ENCODE results near the gene OR1J4.

The OR1J4 gene

GRCh38 chr9:122477826-122478225, 41.1 kb upstream of the OR1J4 start, which contains the start of gene OR1J1:
TSS of gene OR1J1 (minus strand) at chr9:122477926. CDS start at chr9:122477926, 0 bp downstream.
- Histone ChIP-seq H3K4ac (ENCODE audit: low read depth, low read length) (no peak within 1 kb of the TSS), H3K18ac (ENCODE audit: low read length) (no peak within 1 kb of the TSS), H4K12ac (ENCODE audit: low read depth, low read length) (no peak within 1 kb of the TSS), H3K23ac (ENCODE audit: low read length) (no peak within 1 kb of the TSS), H3K9ac (ENCODE audit: low read length) (no peak within 1 kb of the TSS), H4K91ac (ENCODE audit: low read depth, low read length) (no peak within 1 kb of the TSS), H3K79me2 (ENCODE audit: control insufficient read depth, insufficient read depth, low read length, poor library complexity) (no peaks in the 10 kb centered on the region), H3K4me3 (ENCODE audit: low read depth, low read length) (peak within 1 kb of the TSS; percentile 43), H3K27ac (ENCODE audit: low read depth, low read length) (no peak within 1 kb of the TSS), H2AFZ (ENCODE audit: insufficient read depth, low read length, poor library complexity) (no peak within 1 kb of the TSS), H3K4me2 (ENCODE audit: low read length) (no peak within 1 kb of the TSS), H4K8ac (ENCODE audit: low read depth, low read length) (no peak within 1 kb of the TSS), H3K79me1 (ENCODE audit: low read length) (no peaks in the 10 kb centered on the region), H2BK5ac (ENCODE audit: low read depth, low read length, poor library complexity) (no peak within 1 kb of the TSS), H2AK5ac (ENCODE audit: low read length) (no peak within 1 kb of the TSS), H3K36me3 (ENCODE audit: control insufficient read depth in 1 of 2, insufficient read depth in 2 of 2, low read length in 2 of 2) (no peaks in the 10 kb centered on the region), H3K14ac (ENCODE audit: low read length) (no peak within 1 kb of the TSS), H2BK120ac (ENCODE audit: insufficient read depth, low read length, poor library complexity) (no peak within 1 kb of the TSS), H3K4me1 (ENCODE audit: control insufficient read depth in 1 of 2, insufficient read depth in 2 of 2, low read length in 2 of 2) (no peaks in the 10 kb centered on the region), H3K9me3 (ENCODE audit: insufficient read depth, low read depth, low read length) (peaks cover 8% of the 10 kb centered on the region), H3K27me3 (ENCODE audit: insufficient read depth, low read length) (no peaks in the 10 kb centered on the region), H2BK12ac (ENCODE audit: low read length) (no peak within 1 kb of the TSS)
- no CpG with 5 or more reads among the region's 6 CpGs for WGBS (ENCODE audit: extremely low coverage, insufficient coverage, insufficient read length)
- DNase-seq: no peak

DNA sequence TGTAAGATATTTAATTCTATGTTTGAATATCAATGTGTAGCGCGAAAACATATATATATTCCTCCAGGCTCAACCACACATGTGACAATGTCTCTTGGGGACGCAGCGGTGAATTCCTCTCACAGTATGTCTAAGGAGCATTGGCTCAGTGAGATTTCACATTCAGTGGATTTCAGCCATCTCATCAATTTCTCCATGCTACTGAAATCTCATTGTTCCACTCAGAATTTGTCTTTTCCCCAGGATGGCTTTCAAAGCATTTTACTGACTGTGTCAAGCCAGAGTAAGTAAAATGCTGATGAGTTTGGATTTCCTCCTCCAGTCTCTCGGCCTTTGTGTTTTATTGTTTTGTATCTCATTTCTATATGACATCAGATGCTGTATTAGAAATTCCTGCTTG, 39.9 kb upstream of the OR1J4 start:
- Histone ChIP-seq H4K8ac (ENCODE audit: low read depth, low read length) (no peak overlapping the region), H4K12ac (ENCODE audit: low read depth, low read length) (no peak overlapping the region), H2BK120ac (ENCODE audit: insufficient read depth, low read length, poor library complexity) (no peak overlapping the region), H3K27ac (ENCODE audit: low read depth, low read length) (no peak overlapping the region), H2BK5ac (ENCODE audit: low read depth, low read length, poor library complexity) (no peak overlapping the region), H3K36me3 (ENCODE audit: control insufficient read depth in 1 of 2, insufficient read depth in 2 of 2, low read length in 2 of 2) (no peaks in the 10 kb centered on the region), H3K23ac (ENCODE audit: low read length) (no peak overlapping the region), H3K4me2 (ENCODE audit: low read length) (no peak overlapping the region), H2AFZ (ENCODE audit: insufficient read depth, low read length, poor library complexity) (no peak overlapping the region), H4K91ac (ENCODE audit: low read depth, low read length) (no peak overlapping the region), H3K9me3 (ENCODE audit: insufficient read depth, low read depth, low read length) (peaks cover 8% of the 10 kb centered on the region), H3K9ac (ENCODE audit: low read length) (no peak overlapping the region), H2BK12ac (ENCODE audit: low read length) (no peak overlapping the region), H3K4me1 (ENCODE audit: control insufficient read depth in 1 of 2, insufficient read depth in 2 of 2, low read length in 2 of 2) (no peaks in the 10 kb centered on the region), H3K18ac (ENCODE audit: low read length) (no peak overlapping the region), H3K79me2 (ENCODE audit: control insufficient read depth, insufficient read depth, low read length, poor library complexity) (no peaks in the 10 kb centered on the region), H3K4me3 (ENCODE audit: low read depth, low read length) (no peak overlapping the region), H3K14ac (ENCODE audit: low read length) (no peak overlapping the region), H3K79me1 (ENCODE audit: low read length) (no peaks in the 10 kb centered on the region), H2AK5ac (ENCODE audit: low read length) (no peak overlapping the region), H3K4ac (ENCODE audit: low read depth, low read length) (no peak overlapping the region), H3K27me3 (ENCODE audit: insufficient read depth, low read length) (no peaks in the 10 kb centered on the region)
- no peak for DNase-seq
- no CpG with 5 or more reads among the region's 5 CpGs for WGBS (ENCODE audit: extremely low coverage, insufficient coverage, insufficient read length)

DNA sequence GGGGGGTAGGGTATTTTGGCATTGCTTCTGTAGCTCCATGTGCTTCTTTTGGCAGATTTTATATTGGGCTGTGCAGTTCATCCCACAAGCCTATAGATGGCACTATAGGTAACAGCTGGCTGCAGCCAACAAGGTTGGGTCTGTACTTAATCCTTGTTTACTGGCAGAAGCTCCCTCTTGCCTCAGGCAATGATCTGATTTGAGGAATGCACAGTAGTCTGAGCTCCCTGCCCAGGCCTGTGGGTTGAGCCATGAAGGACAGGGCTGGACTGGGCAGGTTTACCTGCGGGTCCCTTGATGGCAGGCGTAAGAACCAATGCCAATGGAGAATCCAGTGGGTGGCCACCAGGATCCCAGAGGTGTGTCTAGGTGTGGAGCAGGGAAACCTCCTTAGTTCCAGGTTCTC, 20.1 kb upstream of the OR1J4 start:
- no CpG with 5 or more reads among the region's 2 CpGs for WGBS (ENCODE audit: extremely low coverage, insufficient coverage, insufficient read length)

DNA sequence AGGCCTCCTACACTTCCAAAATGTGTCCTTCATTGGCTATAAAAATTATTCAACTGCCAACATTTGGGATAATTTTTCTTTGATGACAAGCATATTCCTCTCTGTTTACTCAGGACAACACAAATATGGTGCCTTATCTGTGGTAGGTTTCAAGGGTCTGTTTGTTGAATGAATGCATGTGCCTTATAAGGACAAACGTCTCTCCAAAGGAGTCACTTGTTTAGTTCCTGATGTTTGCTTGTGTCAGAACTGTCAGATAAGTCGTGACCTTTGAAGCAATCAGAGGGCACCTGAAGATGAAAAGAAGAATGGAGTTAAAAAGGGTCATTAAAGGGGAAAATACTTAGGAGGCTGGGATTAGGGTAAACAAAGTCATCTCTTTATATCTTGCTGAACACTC, 12.0 kb upstream of the OR1J4 start:
- Histone ChIP-seq H2AK5ac (ENCODE audit: low read length) (no peak overlapping the region), H3K18ac (ENCODE audit: low read length) (no peak overlapping the region), H2BK5ac (ENCODE audit: low read depth, low read length, poor library complexity) (no peak overlapping the region), H3K79me1 (ENCODE audit: low read length) (no peaks in the 10 kb centered on the region), H2BK12ac (ENCODE audit: low read length) (no peak overlapping the region), H3K14ac (ENCODE audit: low read length) (no peak overlapping the region), H3K4me2 (ENCODE audit: low read length) (no peak overlapping the region), H4K8ac (ENCODE audit: low read depth, low read length) (no peak overlapping the region), H3K4ac (ENCODE audit: low read depth, low read length) (no peak overlapping the region), H3K36me3 (ENCODE audit: control insufficient read depth in 1 of 2, insufficient read depth in 2 of 2, low read length in 2 of 2) (no peaks in the 10 kb centered on the region), H3K9ac (ENCODE audit: low read length) (no peak overlapping the region), H3K79me2 (ENCODE audit: control insufficient read depth, insufficient read depth, low read length, poor library complexity) (no peaks in the 10 kb centered on the region), H4K91ac (ENCODE audit: low read depth, low read length) (no peak overlapping the region), H3K27me3 (ENCODE audit: insufficient read depth, low read length) (no peaks in the 10 kb centered on the region), H3K4me3 (ENCODE audit: low read depth, low read length) (no peak overlapping the region), H3K23ac (ENCODE audit: low read length) (no peak overlapping the region), H3K4me1 (ENCODE audit: control insufficient read depth in 1 of 2, insufficient read depth in 2 of 2, low read length in 2 of 2) (no peaks in the 10 kb centered on the region), H3K27ac (ENCODE audit: low read depth, low read length) (no peak overlapping the region), H3K9me3 (ENCODE audit: insufficient read depth, low read depth, low read length) (peaks cover 10% of the 10 kb centered on the region), H2AFZ (ENCODE audit: insufficient read depth, low read length, poor library complexity) (no peak overlapping the region), H4K12ac (ENCODE audit: low read depth, low read length) (no peak overlapping the region), H2BK120ac (ENCODE audit: insufficient read depth, low read length, poor library complexity) (no peak overlapping the region)
- no peak for DNase-seq
- WGBS (ENCODE audit: extremely low coverage, insufficient coverage, insufficient read length): no CpG with 5 or more reads among the region's 2 CpGs

More for the DNA sequence above, 20.1 kb upstream of the OR1J4 start:
- H3K27ac ChIP-seq (ENCODE audit: low read depth, low read length): no peak overlapping the region
- H3K9me3 ChIP-seq (ENCODE audit: insufficient read depth, low read depth, low read length): peaks cover 20% of the 10 kb centered on the region
- no peak overlapping the region for H2AFZ ChIP-seq (ENCODE audit: insufficient read depth, low read length, poor library complexity)
- H3K9ac ChIP-seq (ENCODE audit: low read length): no peak overlapping the region
- H3K36me3 ChIP-seq (ENCODE audit: control insufficient read depth in 1 of 2, insufficient read depth in 2 of 2, low read length in 2 of 2): no peaks in the 10 kb centered on the region
- no peak overlapping the region for H4K12ac ChIP-seq (ENCODE audit: low read depth, low read length)
- no peaks in the 10 kb centered on the region for H3K79me2 ChIP-seq (ENCODE audit: control insufficient read depth, insufficient read depth, low read length, poor library complexity)
- H3K23ac ChIP-seq (ENCODE audit: low read length): no peak overlapping the region
- H4K8ac ChIP-seq (ENCODE audit: low read depth, low read length): no peak overlapping the region
- H3K18ac ChIP-seq (ENCODE audit: low read length): no peak overlapping the region
- no peak overlapping the region for H3K4me2 ChIP-seq (ENCODE audit: low read length)
- H3K4me3 ChIP-seq (ENCODE audit: low read depth, low read length): no peak overlapping the region
- no peaks in the 10 kb centered on the region for H3K4me1 ChIP-seq (ENCODE audit: control insufficient read depth in 1 of 2, insufficient read depth in 2 of 2, low read length in 2 of 2)
- no peak overlapping the region for H3K14ac ChIP-seq (ENCODE audit: low read length)
- H3K27me3 ChIP-seq (ENCODE audit: insufficient read depth, low read length): no peaks in the 10 kb centered on the region
- no peak overlapping the region for H2BK5ac ChIP-seq (ENCODE audit: low read depth, low read length, poor library complexity)
- H2BK12ac ChIP-seq (ENCODE audit: low read length): no peak overlapping the region
- H2AK5ac ChIP-seq (ENCODE audit: low read length): no peak overlapping the region
- H3K4ac ChIP-seq (ENCODE audit: low read depth, low read length): no peak overlapping the region
- H2BK120ac ChIP-seq (ENCODE audit: insufficient read depth, low read length, poor library complexity): no peak overlapping the region
- peak; percentile 96 to 99 for DNase-seq
- no peak overlapping the region for H4K91ac ChIP-seq (ENCODE audit: low read depth, low read length)
- H3K79me1 ChIP-seq (ENCODE audit: low read length): no peaks in the 10 kb centered on the region

Measured in trophoblast cell (in vitro differentiated cells and primary cell).